GM19240 (cell line): Measurements from ENCODE around the gene WDR3.

Source experiments
- DNase-seq: peaks from one replicate; pipeline ENCODE4 v3.0.0; 2011; ENCODE audit warnings: low spot score; ENCODE audit not compliant: insufficient read length

The WDR3 gene

DNA sequence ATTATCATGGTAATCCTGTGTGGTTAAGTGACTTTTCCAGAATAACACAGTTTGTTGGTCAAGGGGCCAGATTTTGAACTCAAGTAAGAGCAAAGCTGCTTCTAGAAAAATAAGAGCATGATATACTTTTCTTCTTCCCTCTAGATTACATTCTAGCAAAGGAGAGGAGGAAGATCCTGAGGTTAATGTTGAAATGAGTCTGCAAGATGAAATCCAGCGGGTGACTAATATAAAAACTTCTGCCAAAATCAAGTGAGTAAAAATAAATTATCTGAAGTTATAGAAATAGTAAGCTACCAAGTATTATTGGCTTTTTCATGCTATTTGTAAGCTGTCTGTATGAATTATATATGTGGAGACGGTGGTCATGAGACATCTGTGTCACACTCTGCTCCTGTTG is 12.8 kb downstream of the WDR3 start:
- no peak for DNase-seq

DNA sequence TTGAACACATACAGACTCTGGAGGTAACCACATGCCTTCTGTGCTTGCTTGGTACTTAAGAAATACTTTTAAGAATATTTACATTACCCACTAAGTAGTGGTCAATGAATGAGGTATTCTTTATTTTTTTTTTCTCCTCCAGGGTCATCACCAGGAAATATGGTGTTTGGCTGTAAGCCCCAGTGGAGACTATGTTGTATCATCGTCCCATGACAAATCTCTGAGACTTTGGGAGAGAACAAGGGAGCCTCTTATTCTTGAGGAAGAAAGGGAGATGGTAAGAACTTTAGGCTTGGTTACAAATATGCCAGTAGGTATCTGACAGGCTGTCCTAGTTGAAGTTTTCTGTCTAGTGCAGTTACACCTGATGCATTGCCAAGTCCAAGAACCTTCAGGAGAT is 22.8 kb downstream of the WDR3 start:
- DNase-seq = no peak

DNA sequence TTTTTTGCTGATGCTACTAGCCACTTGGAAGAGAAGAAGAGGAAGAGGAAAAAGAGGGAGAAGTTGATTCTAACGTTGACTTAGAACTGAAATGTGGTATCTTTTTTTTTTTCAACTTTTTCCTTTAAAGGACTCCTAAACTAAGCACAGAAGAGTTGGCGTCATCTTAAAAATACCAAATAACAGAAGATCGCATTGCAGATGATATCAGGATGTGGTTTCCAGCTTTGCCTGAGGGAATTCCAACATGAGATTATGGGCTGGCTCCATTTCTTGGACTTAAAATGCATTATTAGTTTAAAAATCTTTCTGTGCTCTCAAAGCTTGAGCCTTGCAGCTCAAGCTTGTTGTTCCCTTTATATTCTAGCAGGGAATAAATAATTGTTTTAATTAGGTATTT is 29.8 kb downstream of the WDR3 start:
- DNase-seq = no peak

DNA sequence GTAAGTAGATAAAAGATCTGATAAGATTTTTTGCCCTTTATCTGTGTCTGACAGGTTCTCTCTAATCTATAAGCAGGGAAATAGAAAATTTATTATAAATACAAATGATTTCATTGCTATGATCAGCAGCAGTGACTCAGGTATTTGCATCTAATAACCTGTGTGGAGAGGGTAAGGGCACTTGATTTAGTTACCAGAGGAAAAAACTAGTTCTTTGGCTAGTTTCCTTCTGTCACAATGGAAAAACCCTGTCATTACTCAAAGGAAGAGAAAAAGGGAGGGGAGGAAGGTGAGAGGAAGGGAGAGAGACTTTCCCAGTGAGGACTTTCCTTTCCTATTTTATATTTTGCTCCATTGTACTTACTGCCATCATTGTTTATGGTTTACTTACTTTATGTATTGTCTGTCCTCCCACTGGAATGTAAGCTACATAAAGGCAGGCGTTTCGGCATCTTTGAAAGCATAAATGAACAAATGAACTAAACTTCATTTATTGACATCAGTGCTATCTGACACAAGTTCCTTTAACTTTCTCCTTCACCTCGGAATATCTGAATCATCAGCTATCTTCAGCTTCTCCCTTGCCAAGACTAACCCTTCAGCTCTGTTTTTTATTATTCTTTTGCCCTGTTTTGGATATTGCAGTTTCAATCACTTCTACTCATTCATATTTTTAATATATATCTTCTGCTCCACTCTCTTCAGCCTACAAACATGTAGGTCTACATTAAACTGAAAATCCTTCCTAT is 34.9 kb downstream of the WDR3 start:
- no peak for DNase-seq

DNA sequence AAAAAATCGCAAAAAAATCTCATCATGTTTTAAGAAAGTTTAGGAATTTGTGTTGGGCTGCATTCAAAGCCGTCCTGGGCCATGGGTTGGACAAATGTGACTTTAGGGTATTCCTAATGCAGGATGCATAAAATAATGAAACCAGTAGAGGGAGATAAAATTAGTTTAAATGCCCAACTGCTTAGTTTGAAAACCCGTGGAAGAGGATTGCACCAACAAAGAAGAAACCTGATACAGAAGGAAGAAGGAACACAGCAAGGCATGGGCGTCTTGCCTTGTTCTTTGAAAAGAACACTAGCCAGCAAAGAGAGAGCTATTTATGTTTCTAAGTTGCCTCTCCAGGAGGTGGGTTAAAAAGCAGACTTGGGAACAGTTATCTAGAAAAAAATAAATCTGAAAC is 37.9 kb downstream of the WDR3 start:
- no peak for DNase-seq

- no peak for DNase-seq
Observed at GRCh38 chr1:117967881-117968280, 38.3 kb downstream of the WDR3 start.

DNA sequence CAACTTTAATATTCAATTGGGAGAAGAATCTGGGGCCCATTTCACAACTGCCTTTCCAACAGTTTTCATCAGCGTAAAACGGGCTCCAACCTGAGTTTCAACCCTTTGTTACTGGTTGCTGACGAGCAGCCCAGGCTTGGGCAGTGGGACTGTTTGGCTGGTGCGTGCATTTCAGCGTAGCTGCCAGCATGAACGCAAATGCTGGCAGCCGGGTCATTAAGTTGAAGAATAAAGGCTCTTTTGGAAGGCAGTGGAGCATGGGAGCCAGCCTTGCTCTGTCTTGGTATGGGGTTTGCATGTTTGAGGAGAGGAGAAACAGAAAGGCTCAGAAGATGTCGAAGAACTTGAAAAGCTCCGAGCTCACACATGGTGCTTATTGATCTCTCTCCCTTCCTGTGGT is 40.7 kb downstream of the WDR3 start:
- no peak for DNase-seq

GRCh38 chr1:117971777-117972176 is 42.2 kb downstream of the WDR3 start:
- no peak for DNase-seq

DNA sequence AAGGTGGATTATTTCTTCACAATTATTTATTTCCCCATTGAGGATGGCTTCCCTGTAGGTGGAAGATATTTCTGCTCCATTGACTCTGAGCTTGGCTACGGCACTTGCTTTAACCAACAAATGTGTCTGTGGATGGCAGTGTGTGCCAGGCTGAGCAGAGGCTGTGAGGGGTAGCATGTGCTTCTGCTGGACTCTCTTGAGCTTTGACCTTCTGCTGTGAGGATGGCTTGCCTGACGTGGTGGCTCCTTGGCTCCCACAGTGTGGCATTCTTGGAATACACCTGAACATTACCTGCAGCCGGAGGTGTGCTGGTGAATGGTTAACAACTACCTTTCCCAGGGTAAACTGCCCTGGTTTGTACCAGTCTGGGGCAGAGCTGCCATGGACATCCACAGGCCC is 46.8 kb downstream of the WDR3 start:
- DNase-seq = no peak

GRCh38 chr1:117981455-117982192 is 52.1 kb downstream of the WDR3 start:
- no peak for DNase-seq

DNA sequence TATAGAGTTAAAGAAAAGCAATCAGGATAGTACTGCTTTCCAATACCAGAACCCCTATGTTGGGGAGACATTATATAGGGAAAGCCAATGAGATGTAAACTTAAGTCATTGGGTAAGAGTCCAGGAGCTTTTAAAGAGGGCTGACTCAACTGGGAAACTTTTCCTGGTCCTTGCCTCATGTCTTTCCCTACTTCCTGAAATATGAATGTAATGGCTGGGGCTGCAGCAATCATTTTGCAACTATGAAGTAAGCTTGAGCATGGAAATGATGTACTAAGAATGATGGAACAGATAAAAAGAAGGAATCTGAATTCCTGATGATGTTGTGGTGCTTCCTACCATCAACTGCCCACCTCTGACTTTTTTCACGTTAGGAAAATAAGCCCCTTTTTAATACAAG is 55.7 kb downstream of the WDR3 start:
- no peak for DNase-seq

DNA sequence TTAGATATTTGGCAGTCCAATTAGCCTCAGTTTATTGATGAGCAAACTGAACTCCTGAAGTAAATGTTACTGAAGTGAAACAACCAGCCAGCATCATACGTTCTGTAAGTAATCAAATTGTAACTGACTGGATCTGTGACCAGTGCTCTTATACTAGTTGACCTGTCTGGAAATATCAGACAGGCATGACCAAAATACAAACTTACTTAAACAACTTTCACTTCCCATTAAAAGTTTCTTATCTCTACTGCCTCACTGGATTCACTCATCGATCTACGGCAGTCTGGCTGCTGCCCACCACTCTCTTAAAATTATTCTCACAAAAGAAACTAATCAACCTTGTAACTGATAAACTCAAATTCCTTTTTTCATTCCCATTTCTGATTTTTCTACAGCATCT is 56.4 kb downstream of the WDR3 start:
- no peak for DNase-seq

- no peak for DNase-seq
Observed at GRCh38 chr1:118004312-118004711, 74.8 kb downstream of the WDR3 start.

DNA sequence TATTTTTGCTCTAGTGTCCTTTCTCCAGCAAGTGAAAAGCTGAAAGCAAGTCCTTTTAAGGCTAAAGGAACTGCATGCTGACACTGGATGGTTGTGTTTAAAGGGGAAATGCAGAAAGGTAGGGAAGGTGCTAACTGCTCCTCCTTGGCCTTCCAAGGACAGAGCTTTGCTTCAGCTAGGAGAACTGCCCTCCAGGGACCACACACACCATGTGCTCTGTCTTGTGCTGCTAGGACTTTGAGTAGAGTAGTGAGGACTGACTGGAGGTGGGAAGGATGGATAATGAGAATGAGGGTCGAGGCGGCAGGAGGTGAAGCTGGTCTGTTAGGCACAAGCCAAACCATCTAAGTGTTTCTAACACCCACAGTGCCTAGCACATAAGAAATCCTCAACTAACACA is 77.9 kb downstream of the WDR3 start:
- no peak for DNase-seq

GRCh38 chr1:118008011-118008410 is 78.5 kb downstream of the WDR3 start:
- DNase-seq = no peak

GRCh38 chr1:118012515-118013124 is 83.1 kb downstream of the WDR3 start:
- DNase-seq = no peak

GRCh38 chr1:118013336-118013735 is 83.8 kb downstream of the WDR3 start:
- DNase-seq = no peak

DNA sequence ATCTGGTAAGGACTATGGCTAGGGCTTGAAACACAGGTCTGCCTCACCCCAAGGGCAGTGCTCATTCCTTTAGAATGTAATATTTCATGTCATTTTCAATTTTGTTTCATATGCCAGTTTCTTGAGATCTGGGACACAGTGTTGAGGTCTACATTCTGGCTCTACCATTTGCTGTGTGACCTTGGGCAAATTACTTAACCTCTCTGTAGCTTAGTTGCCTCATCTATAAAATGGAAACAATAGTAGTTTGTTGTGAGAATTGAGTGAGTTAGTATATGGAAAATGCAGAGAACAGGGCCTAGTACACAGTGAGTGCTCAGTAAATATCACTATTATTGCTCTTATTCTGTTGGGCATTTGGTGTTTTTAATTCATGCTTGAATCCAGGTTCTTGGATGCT is 84.4 kb downstream of the WDR3 start:
- no peak for DNase-seq
